22Rv1 (cell line): ENCODE results near the gene WDR91.

Source experiments
- ZFX ChIP-seq: fragments of 450-650 bp; IDR thresholded peaks from 2 replicates; pipeline ENCODE4 v1.6.1; 2017; ENCODE audit warnings: antibody characterized with exemption, borderline replicate concordance
- TF ChIP-seq, protein P1 (sequence below): fragments of 450-650 bp; IDR thresholded peaks from 2 replicates; pipeline ENCODE4 v1.5.1; 2017; ENCODE audit warnings: mild to moderate bottlenecking

DNA sequence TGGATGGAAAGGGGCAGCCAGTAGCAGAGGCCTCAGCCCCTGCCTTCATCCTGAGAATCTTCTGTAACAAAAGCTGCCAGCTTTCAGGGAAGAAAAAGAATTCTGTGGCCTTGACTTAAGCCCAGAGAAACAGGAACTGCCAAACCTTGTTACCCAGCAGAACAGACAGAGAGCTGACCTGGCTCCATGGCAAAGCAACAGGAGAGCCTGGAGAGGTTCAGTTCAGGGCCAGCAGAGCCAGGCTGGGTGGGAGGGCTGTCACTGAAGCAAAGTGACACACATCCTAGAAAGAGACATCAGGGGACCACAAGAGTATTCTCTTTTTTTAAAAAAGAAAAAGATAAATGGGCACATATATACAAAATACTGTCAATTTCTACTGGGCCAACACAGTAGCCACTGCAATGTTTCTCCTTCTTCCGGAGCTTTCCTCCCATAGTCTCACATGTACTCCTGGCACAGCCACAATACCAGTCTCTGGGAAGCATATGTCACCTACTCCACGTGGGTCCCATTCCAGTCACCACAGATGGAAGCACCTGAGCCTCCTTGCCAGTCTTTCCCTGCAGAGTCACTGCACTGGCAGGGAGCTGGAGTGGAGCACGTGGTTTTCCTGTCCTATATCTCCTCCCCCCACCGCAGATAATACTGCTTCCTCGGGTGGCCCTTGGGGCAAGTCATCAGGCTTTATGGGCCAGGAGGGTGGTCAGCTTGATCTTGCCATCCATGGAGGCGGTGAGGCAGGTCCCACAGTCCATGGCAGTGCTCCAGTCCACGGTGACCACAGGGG is 25.7 kb downstream of the WDR91 start:
- TF ChIP-seq, protein P1, sequence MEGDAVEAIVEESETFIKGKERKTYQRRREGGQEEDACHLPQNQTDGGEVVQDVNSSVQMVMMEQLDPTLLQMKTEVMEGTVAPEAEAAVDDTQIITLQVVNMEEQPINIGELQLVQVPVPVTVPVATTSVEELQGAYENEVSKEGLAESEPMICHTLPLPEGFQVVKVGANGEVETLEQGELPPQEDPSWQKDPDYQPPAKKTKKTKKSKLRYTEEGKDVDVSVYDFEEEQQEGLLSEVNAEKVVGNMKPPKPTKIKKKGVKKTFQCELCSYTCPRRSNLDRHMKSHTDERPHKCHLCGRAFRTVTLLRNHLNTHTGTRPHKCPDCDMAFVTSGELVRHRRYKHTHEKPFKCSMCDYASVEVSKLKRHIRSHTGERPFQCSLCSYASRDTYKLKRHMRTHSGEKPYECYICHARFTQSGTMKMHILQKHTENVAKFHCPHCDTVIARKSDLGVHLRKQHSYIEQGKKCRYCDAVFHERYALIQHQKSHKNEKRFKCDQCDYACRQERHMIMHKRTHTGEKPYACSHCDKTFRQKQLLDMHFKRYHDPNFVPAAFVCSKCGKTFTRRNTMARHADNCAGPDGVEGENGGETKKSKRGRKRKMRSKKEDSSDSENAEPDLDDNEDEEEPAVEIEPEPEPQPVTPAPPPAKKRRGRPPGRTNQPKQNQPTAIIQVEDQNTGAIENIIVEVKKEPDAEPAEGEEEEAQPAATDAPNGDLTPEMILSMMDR = no peak
- TF ChIP-seq ZFX = no peak
